ENCODE results near the gene HIF3A.

HIF3A gene

GRCh38 chr19:46384396-46384795 lies 87.6 kb downstream of the HIF3A start:
- no peak for DNase-seq (ENCODE audit: low read depth)
- no peak overlapping the region for H3K4me3 ChIP-seq (ENCODE audit: low read depth, low read length)
- TF ChIP-seq POLR2A (IDR thresholded peaks at IDR 0.05; ENCODE audit: extremely low read depth, insufficient read length) = no peak
- TF ChIP-seq MAX (IDR thresholded peaks at IDR 0.05; ENCODE audit: low read depth, low read length) = no peak
- no peak for TF ChIP-seq MYC (IDR thresholded peaks at IDR 0.05; ENCODE audit: low read depth, low read length)
- TF ChIP-seq CTCF (IDR thresholded peaks at IDR 0.05; ENCODE audit: low read depth, low read length) = no peak

DNA sequence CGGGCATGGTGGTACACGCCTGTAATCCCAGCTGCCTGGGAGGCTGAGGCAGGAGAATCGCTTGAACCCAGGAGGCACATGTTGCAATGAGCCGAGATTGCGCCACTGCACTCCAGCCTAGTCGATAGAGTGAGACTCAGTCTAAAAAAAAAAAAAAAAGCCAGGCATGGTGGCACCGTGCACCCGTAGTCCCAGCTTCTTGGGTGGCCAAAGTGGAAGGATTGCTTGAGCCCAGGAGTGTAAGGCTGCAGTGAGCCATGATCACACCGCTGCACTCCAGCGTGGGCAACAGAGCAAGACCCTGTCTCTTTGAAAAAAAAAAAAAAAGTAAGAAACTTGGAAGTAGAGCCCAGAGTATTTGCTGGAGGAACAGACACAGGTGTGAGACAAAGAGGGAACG lies 88.8 kb downstream of the HIF3A start:
- no peak overlapping the region for H3K4me3 ChIP-seq (ENCODE audit: low read depth, low read length)
- TF ChIP-seq POLR2A (IDR thresholded peaks at IDR 0.05; ENCODE audit: extremely low read depth, insufficient read length) (no peak), CTCF (IDR thresholded peaks at IDR 0.05; ENCODE audit: low read depth, low read length) (no peak), MYC (IDR thresholded peaks at IDR 0.05; ENCODE audit: low read depth, low read length) (no peak), MAX (IDR thresholded peaks at IDR 0.05; ENCODE audit: low read depth, low read length) (no peak)
- DNase-seq (ENCODE audit: low read depth) = peak; percentile 48

DNA sequence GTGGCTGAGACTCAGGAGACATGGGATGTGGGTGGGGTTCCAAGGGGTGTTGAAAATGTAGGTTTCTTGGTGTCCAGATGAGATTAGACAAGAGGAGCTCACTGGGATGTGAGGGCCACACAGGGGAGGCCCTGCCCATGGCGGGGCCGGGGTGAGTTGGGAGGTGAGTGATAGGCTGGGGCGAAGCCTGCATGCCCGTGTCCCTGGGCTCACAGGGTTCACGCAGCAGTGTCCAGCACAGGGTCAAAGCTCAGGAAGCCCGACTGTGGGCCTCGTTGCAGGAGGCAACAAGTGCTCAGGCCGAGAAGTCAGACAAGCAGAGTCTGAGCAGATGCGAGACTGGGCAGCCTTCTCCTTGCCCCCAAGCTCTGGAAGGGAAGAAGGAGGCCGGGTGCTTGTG lies 89.3 kb downstream of the HIF3A start:
- H3K4me3 ChIP-seq (ENCODE audit: low read depth, low read length) = no peak overlapping the region
- TF ChIP-seq POLR2A (IDR thresholded peaks at IDR 0.05; ENCODE audit: extremely low read depth, insufficient read length) (no peak), CTCF (IDR thresholded peaks at IDR 0.05; ENCODE audit: low read depth, low read length) (no peak), MAX (IDR thresholded peaks at IDR 0.05; ENCODE audit: low read depth, low read length) (no peak), MYC (IDR thresholded peaks at IDR 0.05; ENCODE audit: low read depth, low read length) (no peak)
- DNase-seq (ENCODE audit: low read depth) = peak; percentile 4

DNA sequence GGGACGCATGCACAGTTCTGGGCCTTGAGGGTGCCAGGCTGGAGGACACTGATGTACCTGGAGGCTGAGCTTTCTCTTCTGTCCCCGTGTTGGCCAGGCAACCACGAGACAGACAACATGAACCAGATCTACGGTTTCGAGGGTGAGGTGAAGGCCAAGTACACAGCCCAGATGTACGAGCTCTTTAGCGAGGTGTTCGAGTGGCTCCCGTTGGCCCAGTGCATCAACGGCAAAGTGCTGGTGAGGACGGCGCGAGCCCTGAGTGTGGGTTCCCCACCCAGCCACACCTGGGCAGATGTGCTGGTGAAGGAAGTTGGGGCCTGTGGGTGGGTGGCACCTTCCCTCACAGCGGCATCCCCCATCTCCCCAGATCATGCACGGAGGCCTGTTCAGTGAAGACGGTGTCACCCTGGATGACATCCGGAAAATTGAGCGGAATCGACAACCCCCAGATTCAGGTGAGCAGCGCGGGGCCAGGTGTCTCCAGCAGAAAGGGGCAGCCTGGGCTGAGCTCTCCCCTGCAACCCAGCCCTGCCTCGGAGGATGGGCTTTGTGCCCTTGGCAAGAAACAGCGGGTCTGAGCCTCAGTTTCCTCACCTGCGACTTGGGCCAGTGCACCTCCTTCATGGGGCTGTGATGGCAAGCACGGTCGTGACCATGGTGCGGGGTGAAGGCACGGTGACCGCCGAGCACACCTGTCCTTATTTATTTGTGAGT lies 90.3 kb downstream of the HIF3A start:
- TF ChIP-seq POLR2A (IDR thresholded peaks at IDR 0.05; ENCODE audit: extremely low read depth, insufficient read length) = no peak
- TF ChIP-seq MYC (IDR thresholded peaks at IDR 0.05; ENCODE audit: low read depth, low read length) = no peak
- TF ChIP-seq CTCF (IDR thresholded peaks at IDR 0.05; ENCODE audit: low read depth, low read length) = no peak
- TF ChIP-seq MAX (IDR thresholded peaks at IDR 0.05; ENCODE audit: low read depth, low read length) = no peak
- peak; percentile 3 for DNase-seq (ENCODE audit: low read depth)
- no peak overlapping the region for H3K4me3 ChIP-seq (ENCODE audit: low read depth, low read length)

- no peak overlapping the region for H3K4me3 ChIP-seq (ENCODE audit: low read depth, low read length)
- no peak for DNase-seq (ENCODE audit: low read depth)
- no peak for TF ChIP-seq MAX (IDR thresholded peaks at IDR 0.05; ENCODE audit: low read depth, low read length)
Measured at GRCh38 chr19:46387713-46388130, 90.9 kb downstream of the HIF3A start.

- TF ChIP-seq MAX (IDR thresholded peaks at IDR 0.05; ENCODE audit: low read depth, low read length) (no peak), CTCF (IDR thresholded peaks at IDR 0.05; ENCODE audit: low read depth, low read length) (no peak), POLR2A (IDR thresholded peaks at IDR 0.05; ENCODE audit: extremely low read depth, insufficient read length) (no peak), MYC (IDR thresholded peaks at IDR 0.05; ENCODE audit: low read depth, low read length) (no peak)
- no peak for DNase-seq (ENCODE audit: low read depth)
- no peak overlapping the region for H3K4me3 ChIP-seq (ENCODE audit: low read depth, low read length)
Measured at GRCh38 chr19:46388311-46389095, 91.7 kb downstream of the HIF3A start.

Measured in NB4 (cell line).